Endothelial cell of umbilical vein (primary cell): ENCODE data around the gene DNASE2. TPM values are rescaled to one million over a fixed set of nuclear protein-coding genes. Genes with fewer than 3 reads are reported as not detected.

Source experiments
- BruUV-seq: library from RNA; stranded (reverse); fragments of 400-500 nt; replicated peaks from 2 replicates; lab custom pipeline; 2021; lab: Mats Ljungman, UMichigan
- CTCF ChIA-PET: fragments of 300-600, 350-600 bp; sonication (Branson Sonifier 250); formaldehyde crosslinking; loops from one replicate; lab custom pipeline; 2021; ENCODE audit warnings: antibody characterized with exemption, inconsistent platforms; lab: Charles Lee
- POLR2A ChIA-PET: fragments of 300-600, 350-600 bp; sonication (Branson Sonifier 250); formaldehyde crosslinking; loops from one replicate; lab custom pipeline; 2021; ENCODE audit warnings: antibody characterized with exemption, inconsistent platforms; lab: Charles Lee
- DNase-seq: peaks from one replicate; pipeline ENCODE4 v3.0.0-alpha.2; 2011; ENCODE audit warnings: low read depth, low spot score
- FAIRE-seq: peaks from 2 replicates; lab custom pipeline; 2011; peaks lifted over from hg19 to GRCh38; lab: Jason Lieb, UNC
- H2AFZ ChIP-seq: 2 replicates; pipeline ENCODE4 v1.6.0; 2012; ENCODE audit warnings: low read depth, low read length, control low read depth, inconsistent platforms
- H3K27ac ChIP-seq: 2 replicates; pipeline ENCODE4 v1.5.1; 2011; ENCODE audit warnings: low read depth, mild to moderate bottlenecking, control low read depth, low read length, moderate library complexity; ENCODE audit not compliant: insufficient read depth
- H3K27me3 ChIP-seq, 2 experiments: 2 replicates each; pipeline versions ENCODE4 v1.6.0 to v1.6.1; 2011; ENCODE audit warnings: low read length in 2 of 2, mixed read lengths in 1 of 2; ENCODE audit not compliant: control insufficient read depth in 2 of 2, insufficient read depth in 2 of 2
- H3K36me3 ChIP-seq, 2 experiments: 2 replicates in 1 of 2; 3 replicates in 1 of 2; pipeline ENCODE4 v1.5.1; 2011; ENCODE audit warnings: low read length in 2 of 2, mild to moderate bottlenecking in 1 of 2, moderate library complexity in 1 of 2; ENCODE audit not compliant: control insufficient read depth in 2 of 2, insufficient read depth in 2 of 2; ENCODE audit errors: extremely low read depth in 1 of 2
- H3K4me1 ChIP-seq: 3 replicates; pipeline ENCODE4 v1.5.1; 2011; ENCODE audit warnings: mild to moderate bottlenecking, low read length; ENCODE audit not compliant: control insufficient read depth, insufficient read depth; ENCODE audit errors: extremely low read depth
- H3K4me2 ChIP-seq: 2 replicates; pipeline ENCODE4 v1.6.1; 2011; ENCODE audit warnings: low read length, control low read depth, mixed read lengths; ENCODE audit not compliant: insufficient read depth
- H3K4me3 ChIP-seq, 3 experiments: fragments of 200-600 bp in 1 of 3; sonication (generic), shearing (Covaris generic) in 1 of 3; replicated peaks in 1 of 3; 2 replicates each; pipeline ENCODE4 v1.5.1; 2011 to 2016; ENCODE audit warnings: control low read depth in 3 of 3, low read length in 3 of 3, mild to moderate bottlenecking in 2 of 3, inconsistent platforms in 1 of 3, low read depth in 1 of 3, moderate library complexity in 1 of 3; ENCODE audit not compliant: insufficient read depth in 1 of 3
- H3K79me2 ChIP-seq: 2 replicates; pipeline ENCODE4 v1.6.0; 2012; ENCODE audit warnings: low read length, inconsistent platforms; ENCODE audit not compliant: control insufficient read depth, insufficient read depth
- H3K9ac ChIP-seq: replicated peaks from 2 replicates; pipeline ENCODE3; 2011; ENCODE audit warnings: low read length, control low read depth; ENCODE audit not compliant: insufficient read depth; ENCODE audit errors: extremely low read depth
- H3K9me1 ChIP-seq: replicated peaks from 3 replicates; pipeline ENCODE4 v1.6.0; 2011; ENCODE audit warnings: mild to moderate bottlenecking, low read length; ENCODE audit not compliant: control insufficient read depth, insufficient read depth; ENCODE audit errors: extremely low read depth
- H3K9me3 ChIP-seq: replicated peaks from 2 replicates; pipeline ENCODE4 v1.5.1; 2012; ENCODE audit warnings: low read length, inconsistent platforms; ENCODE audit not compliant: control insufficient read depth, insufficient read depth
- H4K20me1 ChIP-seq: replicated peaks from 2 replicates; pipeline ENCODE3; 2011; ENCODE audit warnings: mild to moderate bottlenecking, low read length; ENCODE audit not compliant: control insufficient read depth, insufficient read depth; ENCODE audit errors: extremely low read depth
- EZH2 ChIP-seq: IDR thresholded peaks from 2 replicates; pipeline ENCODE4 v1.6.1; 2012; ENCODE audit warnings: borderline replicate concordance, low read depth, mild to moderate bottlenecking, moderate library complexity, low read length, inconsistent platforms; ENCODE audit not compliant: severe bottlenecking
- FOS ChIP-seq: IDR thresholded peaks from 2 replicates; pipeline ENCODE4 v1.6.1; 2011; ENCODE audit warnings: mild to moderate bottlenecking, low read length, moderate library complexity, borderline replicate concordance; ENCODE audit not compliant: insufficient read depth
- GATA2 ChIP-seq: IDR thresholded peaks from 2 replicates; pipeline ENCODE4 v1.7.0; 2011; ENCODE audit warnings: low read depth, mild to moderate bottlenecking, moderate library complexity, mixed read lengths, low read length; ENCODE audit not compliant: insufficient read length, insufficient read depth
- JUN ChIP-seq: IDR thresholded peaks from 2 replicates; pipeline ENCODE4 v1.6.1; 2011; ENCODE audit warnings: borderline replicate concordance, low read depth; ENCODE audit not compliant: insufficient read length, insufficient read depth
- MYC ChIP-seq: IDR thresholded peaks from one replicate; pipeline ENCODE4 v1.6.1; 2011; ENCODE audit warnings: mild to moderate bottlenecking, low read depth, low read length
- POLR2A ChIP-seq: IDR thresholded peaks from 2 replicates; pipeline ENCODE4 v1.6.1; 2012; ENCODE audit warnings: low read depth, mild to moderate bottlenecking, control low read depth, low read length
- POLR2AphosphoS5 ChIP-seq: IDR thresholded peaks from 2 replicates; pipeline ENCODE4 v1.6.1; 2012; ENCODE audit warnings: low read depth, mild to moderate bottlenecking, control low read depth, low read length, moderate library complexity; ENCODE audit not compliant: insufficient read depth
- dilution Hi-C: fragments of 300-500 bp; cut with MboI; formaldehyde crosslinking; loops from one replicate; pipeline ENCODE4 v1.15.0; 2019; ENCODE audit warnings: low sequenced_read_pairs; ENCODE audit not compliant: extremely low pct_ligation_motif_present
- intact Hi-C: fragments of 100-400 bp; cut with micrococcal nuclease; formaldehyde crosslinking; loops from one replicate; pipeline ENCODE4 v1.10.0; 2022
- polyA plus RNA-seq, 4 experiments: library from polyadenylated mRNA; depleted of rRNA in 3 of 4; stranded (reverse) in 3 of 4; unstranded in 1 of 4; fragments of >200 nt; gene quantifications; 2 replicates each; pipeline versions ENCODE4 v1.2.1 to v1.2.3, GENCODE V29; 2011 to 2012; ENCODE audit warnings: missing spikeins in 1 of 4
- total RNA-seq: library from RNA; stranded (reverse); gene quantifications from 2 replicates; pipeline ENCODE4 v1.2.3, GENCODE V29; 2021
- TF ChIP-seq, protein P1 (sequence below), 2 donors: IDR thresholded peaks; 1 replicate in 1 of 2; 2 replicates in 1 of 2; pipeline ENCODE4 v1.5.1; 2011; ENCODE audit warnings: low read length in 2 of 2, mild to moderate bottlenecking in 2 of 2, moderate library complexity in 2 of 2, control low read depth in 1 of 2, inconsistent platforms in 1 of 2, low read depth in 1 of 2; ENCODE audit not compliant: insufficient read depth in 1 of 2; ENCODE audit errors: extremely low read depth in 1 of 2
- TF ChIP-seq, protein P2 (sequence below): IDR thresholded peaks from 2 replicates; pipeline ENCODE4 v1.6.1; 2011; ENCODE audit not compliant: insufficient read depth, insufficient read length

The DNASE2 gene
- total and polyA plus RNA-seq, 2 donors (not counting 3 experiments of a cell fraction or from before 2014, with no cell fraction given) = 31.3 to 51.9 TPM

DNA sequence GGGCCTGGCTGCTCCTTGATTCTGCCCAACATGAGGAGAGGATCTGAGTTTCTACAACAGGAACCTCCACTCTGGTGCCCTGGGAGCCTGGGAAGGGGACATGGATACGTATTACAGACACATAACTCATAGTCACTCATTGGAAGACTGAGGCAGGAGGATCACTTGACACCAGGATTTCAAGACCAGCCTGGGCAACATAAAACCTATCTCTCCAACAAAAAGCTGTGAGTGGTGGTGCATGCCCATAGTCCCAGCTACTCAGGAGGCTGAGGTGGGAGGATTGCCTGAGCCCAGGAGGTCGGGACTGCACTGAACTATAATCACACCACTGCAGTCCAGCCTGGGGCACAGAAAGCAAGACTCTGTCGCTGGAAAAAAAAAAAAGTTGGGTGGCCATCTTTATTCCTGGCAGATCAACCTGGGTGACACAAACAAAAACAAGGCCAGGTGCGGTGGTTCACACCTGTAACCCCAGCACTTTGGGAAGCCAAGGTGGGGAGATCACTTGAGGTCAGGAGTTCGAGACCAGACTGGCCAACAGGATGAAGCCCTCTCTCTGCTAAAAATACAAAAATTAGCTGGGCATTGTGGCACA is 6.9 kb upstream of the DNASE2 start:
- Histone ChIP-seq H3K36me3 (no peaks in the 10 kb centered on the region), H3K27me3 (peaks cover 12 to 22% of the 10 kb centered on the region in 2 experiments), H3K9me1 (no peaks in the 10 kb centered on the region), H4K20me1 (no peaks in the 10 kb centered on the region), H3K9me3 (no peaks in the 10 kb centered on the region), H3K4me3 (no peak overlapping the region), H3K79me2 (no peaks in the 10 kb centered on the region), H3K9ac (no peak overlapping the region), H3K4me1 (peaks cover 10% of the 10 kb centered on the region), H2AFZ (no peak overlapping the region), H3K27ac (no peak overlapping the region), H3K4me2 (no peak overlapping the region)
- dilution Hi-C loops (no loop called here), intact Hi-C loops (no loop called here)
- BruUV-seq = no TSS peak
- CTCF ChIA-PET = interaction anchor here (1.6 kb wide), 1 partner anchor 77 kb away, joined by 5 read pairs; no protein-coding TSS in a partner anchor
- FAIRE-seq (no peak), DNase-seq (no peak)
- POLR2A ChIA-PET = no interaction called here
- no peak for TF ChIP-seq EZH2
- no peak for TF ChIP-seq JUN
- no peak for TF ChIP-seq FOS
- TF ChIP-seq, protein P1, sequence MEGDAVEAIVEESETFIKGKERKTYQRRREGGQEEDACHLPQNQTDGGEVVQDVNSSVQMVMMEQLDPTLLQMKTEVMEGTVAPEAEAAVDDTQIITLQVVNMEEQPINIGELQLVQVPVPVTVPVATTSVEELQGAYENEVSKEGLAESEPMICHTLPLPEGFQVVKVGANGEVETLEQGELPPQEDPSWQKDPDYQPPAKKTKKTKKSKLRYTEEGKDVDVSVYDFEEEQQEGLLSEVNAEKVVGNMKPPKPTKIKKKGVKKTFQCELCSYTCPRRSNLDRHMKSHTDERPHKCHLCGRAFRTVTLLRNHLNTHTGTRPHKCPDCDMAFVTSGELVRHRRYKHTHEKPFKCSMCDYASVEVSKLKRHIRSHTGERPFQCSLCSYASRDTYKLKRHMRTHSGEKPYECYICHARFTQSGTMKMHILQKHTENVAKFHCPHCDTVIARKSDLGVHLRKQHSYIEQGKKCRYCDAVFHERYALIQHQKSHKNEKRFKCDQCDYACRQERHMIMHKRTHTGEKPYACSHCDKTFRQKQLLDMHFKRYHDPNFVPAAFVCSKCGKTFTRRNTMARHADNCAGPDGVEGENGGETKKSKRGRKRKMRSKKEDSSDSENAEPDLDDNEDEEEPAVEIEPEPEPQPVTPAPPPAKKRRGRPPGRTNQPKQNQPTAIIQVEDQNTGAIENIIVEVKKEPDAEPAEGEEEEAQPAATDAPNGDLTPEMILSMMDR (IDR thresholded peaks at IDR 0.05; ENCODE audit: extremely low read depth in 1 of 2, insufficient read depth in 1 of 2, low read depth in 1 of 2, low read length in 2 of 2) = no peak
- TF ChIP-seq POLR2A = no peak
- no peak for TF ChIP-seq MYC
- no peak for TF ChIP-seq POLR2AphosphoS5
- TF ChIP-seq, protein P2, sequence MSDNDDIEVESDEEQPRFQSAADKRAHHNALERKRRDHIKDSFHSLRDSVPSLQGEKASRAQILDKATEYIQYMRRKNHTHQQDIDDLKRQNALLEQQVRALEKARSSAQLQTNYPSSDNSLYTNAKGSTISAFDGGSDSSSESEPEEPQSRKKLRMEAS = no peak
- no peak for TF ChIP-seq GATA2
